Nephron progenitor cell (in vitro differentiated cells): ENCODE results near the gene RGMB.

Experiments used
- DNase-seq: peaks from one replicate; pipeline ENCODE4 v3.0.0; 2021
- H3K27ac Mint-ChIP-seq: 2 replicates; pipeline ENCODE4 v1.8.0; 2021; ENCODE audit warnings: mild to moderate bottlenecking, moderate library complexity, mixed read lengths
- H3K27me3 Mint-ChIP-seq: 2 replicates; pipeline ENCODE4 v1.8.0; 2021; ENCODE audit warnings: mild to moderate bottlenecking, low read depth, mixed read lengths; ENCODE audit not compliant: poor library complexity
- H3K36me3 Mint-ChIP-seq: 2 replicates; pipeline ENCODE4 v1.8.0; 2021; ENCODE audit warnings: low read depth, mixed read lengths
- H3K4me1 Mint-ChIP-seq: 2 replicates; pipeline ENCODE4 v1.8.0; 2021; ENCODE audit warnings: mixed read lengths
- H3K4me3 Mint-ChIP-seq: 2 replicates; pipeline ENCODE4 v1.8.0; 2021; ENCODE audit warnings: mild to moderate bottlenecking, moderate library complexity, mixed read lengths
- H3K9me3 Mint-ChIP-seq: 2 replicates; pipeline ENCODE4 v1.8.0; 2021; ENCODE audit warnings: mild to moderate bottlenecking, moderate library complexity, mixed read lengths
- CTCF ChIP-seq: fragments of 200-600 bp; sonication (generic); IDR thresholded peaks from 2 replicates; pipeline ENCODE4 v1.5.0; 2021; ENCODE audit warnings: antibody characterized with exemption

Gene RGMB

GRCh38 chr5:98786191-98786853 is 12.9 kb downstream of the RGMB start:
- Mint-ChIP-seq H3K4me1 (peaks cover 78% of the 10 kb centered on the region), H3K36me3 (peaks cover 67% of the 10 kb centered on the region), H3K27me3 (no peaks in the 10 kb centered on the region), H3K4me3 (no peak overlapping the region), H3K9me3 (no peaks in the 10 kb centered on the region), H3K27ac (peak overlapping the region; percentile 71)
- DNase-seq, result no peak
- no peak for TF ChIP-seq CTCF

GRCh38 chr5:98787131-98787719 is 13.8 kb downstream of the RGMB start:
- TF ChIP-seq CTCF, result no peak
- no peak overlapping the region for H3K4me3 Mint-ChIP-seq
- H3K9me3 Mint-ChIP-seq, result no peaks in the 10 kb centered on the region
- H3K27ac Mint-ChIP-seq, result peak overlapping the region; percentile 23
- peaks cover 67% of the 10 kb centered on the region for H3K36me3 Mint-ChIP-seq
- H3K4me1 Mint-ChIP-seq, result peaks cover 87% of the 10 kb centered on the region
- no peak for DNase-seq
- no peaks in the 10 kb centered on the region for H3K27me3 Mint-ChIP-seq

GRCh38 chr5:98789029-98789428 is 15.6 kb downstream of the RGMB start:
- peaks cover 75% of the 10 kb centered on the region for H3K4me1 Mint-ChIP-seq
- no peaks in the 10 kb centered on the region for H3K27me3 Mint-ChIP-seq
- H3K4me3 Mint-ChIP-seq, result no peak overlapping the region
- no peak for TF ChIP-seq CTCF
- no peak overlapping the region for H3K27ac Mint-ChIP-seq
- H3K9me3 Mint-ChIP-seq, result peaks cover 2% of the 10 kb centered on the region
- no peak for DNase-seq
- peaks cover 65% of the 10 kb centered on the region for H3K36me3 Mint-ChIP-seq

- Mint-ChIP-seq H3K27me3 (no peaks in the 10 kb centered on the region), H3K27ac (peak overlapping the region; percentile 96), H3K9me3 (peaks cover 3% of the 10 kb centered on the region), H3K36me3 (peaks cover 71% of the 10 kb centered on the region), H3K4me1 (peaks cover 78% of the 10 kb centered on the region), H3K4me3 (peak overlapping the region; percentile 63)
- DNase-seq, result no peak
- TF ChIP-seq CTCF, result no peak
These were observed 17.6 kb downstream of the RGMB start for GRCh38 chr5:98791001-98791519.

- no peak for TF ChIP-seq CTCF
- Mint-ChIP-seq H3K4me1 (peaks cover 78% of the 10 kb centered on the region), H3K36me3 (peaks cover 65% of the 10 kb centered on the region), H3K27ac (peak overlapping the region; percentile 96), H3K4me3 (peak overlapping the region; percentile 10), H3K9me3 (peaks cover 3% of the 10 kb centered on the region), H3K27me3 (no peaks in the 10 kb centered on the region)
- DNase-seq, result no peak
These were observed 18.6 kb downstream of the RGMB start for GRCh38 chr5:98791898-98792580.
